ENCODE results near the gene PEX11G. TPM values are rescaled to one million over a fixed set of nuclear protein-coding genes. Genes with fewer than 3 reads are reported as not detected.

PEX11G gene
- total and polyA plus RNA-seq, 9 donors: 0.40 to 6.0 (median 3.7) TPM

DNA sequence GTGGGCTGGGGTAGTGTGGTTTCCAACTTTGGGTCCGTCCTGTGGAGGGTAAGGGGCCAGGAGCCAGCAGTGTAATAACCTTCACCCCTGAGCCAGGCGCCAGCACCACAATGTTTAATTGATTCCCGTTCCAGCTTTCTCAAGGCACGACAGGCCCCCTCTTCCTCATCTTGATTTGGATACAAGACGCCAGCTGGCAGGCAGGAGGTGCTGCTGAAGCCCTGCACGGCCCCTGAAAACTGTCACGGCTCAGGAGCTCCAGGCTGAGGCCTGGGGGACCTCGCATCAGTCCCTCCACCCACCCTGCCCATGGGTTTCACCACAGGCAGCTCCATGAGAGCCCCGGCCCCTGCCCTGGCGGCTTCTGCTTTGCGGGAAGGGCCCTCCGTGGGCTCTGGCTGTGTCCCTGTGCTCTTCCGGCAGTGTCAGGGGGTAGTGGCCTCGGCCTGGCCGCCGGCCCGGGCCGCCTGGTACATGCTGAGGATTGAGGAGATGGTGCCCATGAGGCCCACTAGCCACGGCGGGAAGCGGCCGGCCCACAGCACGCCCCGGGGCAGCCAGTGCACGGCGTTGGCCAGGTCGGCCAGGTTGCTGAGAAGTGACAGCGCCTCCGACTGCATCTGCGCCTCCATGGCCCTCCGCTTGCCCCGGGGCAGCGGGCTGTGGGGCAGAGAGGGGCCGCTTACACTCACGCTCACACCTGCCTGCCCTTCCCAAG is 11.9 kb downstream of the PEX11G start:
- Histone ChIP-seq H3K27ac (no peak overlapping the region), H3K4me1 (ENCODE audit: insufficient read depth) (peaks cover 2% of the 10 kb centered on the region), H3K9me3 (no peaks in the 10 kb centered on the region), H3K27me3 (no peaks in the 10 kb centered on the region), H3K36me3 (no peaks in the 10 kb centered on the region), H3K4me3 (no peak overlapping the region)
- intact Hi-C loops (cut with DNase I): no loop called here
- WGBS, 3 donors: 84% methylated on average over 30 to 35 of the region's 35 CpGs
- TF ChIP-seq EP300 (IDR thresholded peaks at IDR 0.05): no peak
- no peak for TF ChIP-seq POLR2A (IDR thresholded peaks at IDR 0.05)
- no peak for TF ChIP-seq CTCF (IDR thresholded peaks at IDR 0.05)
- DNase-seq: no peak

DNA sequence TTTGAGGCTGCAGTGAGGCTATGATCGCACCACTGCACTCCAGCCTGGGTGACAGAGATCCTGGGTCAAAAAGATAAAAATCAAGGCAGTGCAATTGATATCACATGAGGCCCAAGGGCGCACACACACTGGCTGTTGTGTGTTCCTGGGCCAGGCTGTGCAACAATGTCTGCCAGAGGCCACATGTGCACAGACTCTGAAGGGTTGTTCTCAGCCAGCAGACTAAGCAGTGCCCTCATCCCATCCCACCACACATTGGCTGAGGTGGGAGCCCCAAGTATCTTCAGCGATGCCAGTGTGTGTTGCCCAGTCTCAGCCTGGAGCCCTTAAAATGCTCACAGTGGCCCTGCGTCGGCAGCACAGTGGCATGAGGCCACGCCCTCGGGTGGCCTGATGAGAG is 12.6 kb downstream of the PEX11G start:
- 86 to 90% (median 89%) methylated on average over 7 of the region's 7 CpGs for WGBS, 3 donors
- DNase-seq: no peak
- H3K27ac ChIP-seq: no peak overlapping the region
- no peaks in the 10 kb centered on the region for H3K36me3 ChIP-seq
- no peaks in the 10 kb centered on the region for H3K27me3 ChIP-seq
- no peak overlapping the region for H3K4me3 ChIP-seq
- TF ChIP-seq CTCF (IDR thresholded peaks at IDR 0.05) (no peak), EP300 (IDR thresholded peaks at IDR 0.05) (no peak), POLR2A (IDR thresholded peaks at IDR 0.05) (no peak)
- intact Hi-C loops (cut with DNase I): no loop called here
- peaks cover 2% of the 10 kb centered on the region for H3K4me1 ChIP-seq (ENCODE audit: insufficient read depth)
- no peaks in the 10 kb centered on the region for H3K9me3 ChIP-seq

DNA sequence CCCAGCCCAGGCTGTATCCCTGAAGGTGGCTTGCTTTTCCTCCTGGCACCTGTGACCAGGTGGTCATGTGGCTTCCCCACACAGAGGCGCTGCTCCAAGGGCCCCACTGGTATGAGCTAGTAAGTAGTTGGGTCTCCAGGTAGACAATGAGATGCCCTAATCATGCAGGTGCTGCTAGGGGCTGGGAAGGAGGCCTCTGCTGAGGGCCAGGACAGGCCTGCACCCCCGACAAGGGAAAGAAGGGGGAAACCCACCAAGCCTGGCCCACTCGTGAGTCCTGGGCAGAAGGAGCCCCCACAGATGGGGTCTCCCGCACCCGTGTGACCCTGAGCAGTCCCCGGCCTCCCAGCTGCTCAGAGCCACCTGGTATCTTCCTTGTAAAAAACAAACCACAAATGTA is 13.2 kb downstream of the PEX11G start:
- H3K4me3 ChIP-seq: no peak overlapping the region
- H3K36me3 ChIP-seq: no peaks in the 10 kb centered on the region
- TF ChIP-seq POLR2A (IDR thresholded peaks at IDR 0.05): no peak
- TF ChIP-seq EP300 (IDR thresholded peaks at IDR 0.05): no peak
- no peak for TF ChIP-seq CTCF (IDR thresholded peaks at IDR 0.05)
- no peaks in the 10 kb centered on the region for H3K9me3 ChIP-seq
- intact Hi-C loops (cut with DNase I): no loop called here
- peaks cover 2% of the 10 kb centered on the region for H3K4me1 ChIP-seq (ENCODE audit: insufficient read depth)
- no peak for DNase-seq
- 78 to 85% (median 80%) methylated on average over 6 of the region's 6 CpGs for WGBS, 3 donors
- H3K27me3 ChIP-seq: no peaks in the 10 kb centered on the region
- no peak overlapping the region for H3K27ac ChIP-seq

DNA sequence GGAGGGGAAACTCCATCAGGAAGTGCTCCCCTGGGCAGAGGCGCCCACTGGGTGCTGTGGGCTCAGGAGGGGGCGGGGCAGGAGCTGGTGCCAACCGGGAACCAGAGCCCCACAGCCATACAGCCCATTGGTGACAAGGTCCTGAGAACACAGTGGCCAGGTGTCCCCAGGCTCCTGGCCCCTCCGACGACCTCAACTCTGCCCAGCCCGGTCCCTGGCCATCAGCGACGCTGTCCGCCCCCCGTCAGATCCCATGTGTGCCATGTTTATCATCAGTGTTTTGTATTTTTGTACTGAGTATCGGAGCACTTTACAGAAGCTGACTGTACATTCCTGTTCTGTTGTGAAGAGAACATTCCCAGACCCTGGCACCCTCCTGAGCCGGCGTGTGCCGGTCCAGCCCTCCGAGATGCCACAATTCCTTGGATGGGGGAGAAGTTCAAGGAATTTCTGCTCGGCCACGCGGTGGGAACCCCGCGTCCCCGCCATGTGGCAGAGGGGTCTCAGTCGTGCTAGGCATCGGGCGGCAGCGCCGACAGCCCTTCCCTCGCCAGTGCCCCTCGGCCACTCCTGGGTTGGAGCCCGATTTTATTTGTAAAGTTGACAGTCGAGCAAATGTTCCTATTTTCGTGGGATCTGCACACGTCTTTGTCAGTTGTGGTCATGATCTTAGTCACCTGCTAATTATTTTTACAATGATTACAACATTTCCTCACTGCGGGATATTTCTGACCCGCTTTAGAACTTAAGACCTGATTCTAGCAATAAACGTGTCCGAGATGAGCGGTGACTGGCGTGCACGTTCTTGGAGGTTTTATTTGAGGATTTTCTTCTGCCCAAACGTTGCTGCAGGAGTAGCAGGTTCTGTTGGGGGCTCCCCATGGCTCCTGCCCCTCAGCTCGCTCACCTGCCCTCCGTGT is 16.9 kb downstream of the PEX11G start:
- intact Hi-C loops (cut with DNase I): no loop called here
- TF ChIP-seq CTCF (IDR thresholded peaks at IDR 0.05): no peak
- no peak for TF ChIP-seq EP300 (IDR thresholded peaks at IDR 0.05)
- TF ChIP-seq POLR2A (IDR thresholded peaks at IDR 0.05): no peak
- no peak overlapping the region for H3K27ac ChIP-seq
- WGBS, 3 donors: 87 to 90% (median 88%) methylated on average over 42 of the region's 42 CpGs
- no peaks in the 10 kb centered on the region for H3K36me3 ChIP-seq
- no peak overlapping the region for H3K4me3 ChIP-seq
- no peak for DNase-seq
- H3K9me3 ChIP-seq: no peaks in the 10 kb centered on the region
- H3K27me3 ChIP-seq: no peaks in the 10 kb centered on the region
- H3K4me1 ChIP-seq (ENCODE audit: insufficient read depth): no peaks in the 10 kb centered on the region
